ENCODE data around the gene BACH1.
"Not testable (repeated sequence)": the region's sequence is repeated elsewhere in the genome, so short reads cannot be mapped to it uniquely, and the experiment has no call there.

BACH1 gene

GRCh38 chr21:29346771-29347170 lies 48.0 kb downstream of the BACH1 start:
- DNase-seq (ENCODE audit: low read depth): no peak

- DNase-seq (ENCODE audit: low read depth): no peak
These were observed 48.6 kb downstream of the BACH1 start for GRCh38 chr21:29347274-29347681.

GRCh38 chr21:29349702-29350101 lies 51.0 kb downstream of the BACH1 start:
- no peak for DNase-seq (ENCODE audit: low read depth)

- DNase-seq (ENCODE audit: low read depth): no peak
These were observed 51.6 kb downstream of the BACH1 start for GRCh38 chr21:29350246-29350779.

GRCh38 chr21:29351691-29352090 lies 53.0 kb downstream of the BACH1 start:
- no peak for DNase-seq (ENCODE audit: low read depth)

GRCh38 chr21:29355043-29355710 lies 56.5 kb downstream of the BACH1 start:
- DNase-seq (ENCODE audit: low read depth): not testable (repeated sequence)

GRCh38 chr21:29356291-29356690 lies 57.6 kb downstream of the BACH1 start:
- not testable (repeated sequence) for DNase-seq (ENCODE audit: low read depth)

GRCh38 chr21:29356810-29357209 lies 58.1 kb downstream of the BACH1 start:
- not testable (repeated sequence) for DNase-seq (ENCODE audit: low read depth)

- no peak for DNase-seq (ENCODE audit: low read depth)
These were observed 61.0 kb downstream of the BACH1 start for GRCh38 chr21:29359718-29360117.

- DNase-seq (ENCODE audit: low read depth): no peak
These were observed 62.4 kb downstream of the BACH1 start for GRCh38 chr21:29360799-29361765.

- no peak for DNase-seq (ENCODE audit: low read depth)
These were observed 64.0 kb downstream of the BACH1 start for GRCh38 chr21:29362758-29363157.

GRCh38 chr21:29365661-29366265 lies 67.0 kb downstream of the BACH1 start:
- DNase-seq (ENCODE audit: low read depth): no peak

GRCh38 chr21:29366532-29366931 lies 67.8 kb downstream of the BACH1 start:
- no peak for DNase-seq (ENCODE audit: low read depth)

- DNase-seq (ENCODE audit: low read depth): no peak
These were observed 68.6 kb downstream of the BACH1 start for GRCh38 chr21:29367335-29367734.

GRCh38 chr21:29368906-29369305 lies 70.2 kb downstream of the BACH1 start:
- no peak for DNase-seq (ENCODE audit: low read depth)

GRCh38 chr21:29371464-29371863 lies 72.7 kb downstream of the BACH1 start:
- DNase-seq (ENCODE audit: low read depth): no peak

- DNase-seq (ENCODE audit: low read depth): no peak
These were observed 73.5 kb downstream of the BACH1 start for GRCh38 chr21:29372063-29372802.

GRCh38 chr21:29374481-29374880 lies 75.8 kb downstream of the BACH1 start:
- DNase-seq (ENCODE audit: low read depth): no peak

GRCh38 chr21:29376556-29376955 lies 77.8 kb downstream of the BACH1 start:
- DNase-seq (ENCODE audit: low read depth): peak; percentile 25

- no peak for DNase-seq (ENCODE audit: low read depth)
These were observed 78.5 kb downstream of the BACH1 start for GRCh38 chr21:29377266-29377665.

- no peak for DNase-seq (ENCODE audit: low read depth)
These were observed 80.1 kb downstream of the BACH1 start for GRCh38 chr21:29378832-29379231.

Data from stimulated activated CD8-positive, alpha-beta memory T cell treated with anti-CD3 and anti-CD28 coated beads, Interleukin-7, amount 100 ng/mL, for 24 hours (primary cell).